SK-N-SH (cell line): ENCODE results near the gene FAM161A.

ENCODE experiments used
- CTCF ChIP-seq: fragments of 200-600 bp; sonication (generic); IDR thresholded peaks from 2 replicates; pipeline ENCODE4 v1.6.1; 2017; ENCODE audit warnings: antibody characterized with exemption, mild to moderate bottlenecking, moderate library complexity
- EP300 ChIP-seq, 2 experiments: IDR thresholded peaks; 2 replicates each; pipeline versions ENCODE4 v1.4.0 to v1.6.1; 2012; ENCODE audit warnings: borderline replicate concordance in 1 of 2, low read depth in 1 of 2, low read length in 1 of 2
- GATA2 ChIP-seq: sonication (generic); formaldehyde crosslinking; IDR thresholded peaks from 2 replicates; pipeline ENCODE4 v1.5.0; 2020; ENCODE audit warnings: mild to moderate bottlenecking, missing genetic modification reagents
- POLR2AphosphoS5 ChIP-seq: IDR thresholded peaks from 2 replicates; pipeline ENCODE4 v1.6.1; 2012; ENCODE audit warnings: low read depth, low read length

- TF ChIP-seq GATA2 (CRISPR knock-in tag) (no peak), CTCF (no peak), EP300 (IDR thresholded peaks at IDR 0.05; ENCODE audit: borderline replicate concordance in 1 of 2, low read depth in 1 of 2, low read length in 1 of 2) (no peak), POLR2AphosphoS5 (no peak)
Measured at GRCh38 chr2:61834893-61835292, 19.0 kb downstream of the FAM161A start.
